ENCODE data around the gene SNX27.

DNA sequence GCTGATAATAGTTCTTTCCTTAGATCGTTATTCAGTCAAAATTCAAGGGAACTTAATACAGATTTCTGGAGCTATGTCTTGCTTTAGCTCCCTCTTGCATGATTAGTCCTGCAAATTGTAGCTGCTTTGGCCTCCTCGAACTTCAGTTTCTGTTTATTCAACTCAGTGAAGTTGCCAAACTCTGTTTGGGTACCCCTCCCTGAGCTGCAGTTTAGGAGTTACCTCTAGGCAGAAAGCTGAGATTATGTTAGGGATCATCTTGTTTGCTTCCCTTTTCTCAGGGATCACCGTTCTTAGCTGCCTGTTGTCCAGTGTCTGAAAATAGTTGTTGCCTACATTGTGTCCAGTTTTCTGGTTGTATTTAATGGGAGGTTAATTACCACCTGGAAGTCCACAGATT is 43.5 kb downstream of the SNX27 start:
- TF ChIP-seq CTCF (IDR thresholded peaks at IDR 0.05) (no peak), POLR2A (IDR thresholded peaks at IDR 0.05) (no peak)

Measured in right lobe of liver (tissue), 4 donors.